ENCODE results near the gene CACNA1A.

CACNA1A gene

GRCh38 chr19:13163609-13164342, 342.5 kb downstream of the CACNA1A start:
- DNase-seq (ENCODE audit: low read depth) = no peak

DNA sequence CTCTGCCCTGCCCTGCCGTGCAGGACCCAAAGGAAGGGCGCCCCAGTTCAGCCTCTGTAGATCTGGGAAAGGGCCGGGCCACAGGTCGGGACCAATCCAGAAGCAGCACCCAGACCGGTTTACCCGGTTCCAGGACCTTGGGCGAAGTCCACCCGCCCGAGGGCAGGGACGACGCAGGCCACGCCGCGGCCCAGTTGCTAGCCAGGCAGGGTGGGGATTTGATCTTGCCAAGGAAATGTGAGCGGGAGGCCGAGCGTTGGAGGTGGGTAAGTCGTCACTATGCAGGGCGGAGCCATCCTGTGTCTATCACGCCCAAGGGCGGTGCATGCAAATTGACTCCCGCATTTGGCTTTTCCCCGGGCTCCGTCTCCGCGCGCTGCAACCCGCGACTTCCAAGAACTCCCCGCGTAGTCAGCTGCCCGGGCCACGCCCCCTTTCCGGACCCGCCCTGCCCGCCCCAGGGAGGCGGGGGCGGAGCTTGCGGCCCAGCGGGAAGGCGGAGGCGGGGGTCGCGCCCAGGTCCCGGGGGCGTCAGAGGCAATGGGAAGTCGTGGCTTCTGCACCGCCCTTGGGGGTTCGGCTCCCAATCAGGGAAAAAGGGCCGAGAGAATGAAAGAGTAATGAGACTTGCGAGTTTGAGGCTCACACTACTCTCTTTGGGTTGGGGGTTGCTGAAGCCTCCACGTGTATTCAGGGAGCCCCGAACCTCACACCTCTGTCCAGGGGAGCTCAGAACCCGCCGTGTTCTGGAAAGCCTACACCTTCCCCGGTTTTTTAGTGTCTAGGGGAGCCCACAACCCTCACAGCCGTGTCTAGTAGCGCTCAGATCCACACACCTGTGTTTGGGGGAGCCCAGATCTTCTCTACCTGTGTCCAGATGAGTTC, 343.3 kb downstream of the CACNA1A start:
- peak; percentile 74 for DNase-seq (ENCODE audit: low read depth)

DNA sequence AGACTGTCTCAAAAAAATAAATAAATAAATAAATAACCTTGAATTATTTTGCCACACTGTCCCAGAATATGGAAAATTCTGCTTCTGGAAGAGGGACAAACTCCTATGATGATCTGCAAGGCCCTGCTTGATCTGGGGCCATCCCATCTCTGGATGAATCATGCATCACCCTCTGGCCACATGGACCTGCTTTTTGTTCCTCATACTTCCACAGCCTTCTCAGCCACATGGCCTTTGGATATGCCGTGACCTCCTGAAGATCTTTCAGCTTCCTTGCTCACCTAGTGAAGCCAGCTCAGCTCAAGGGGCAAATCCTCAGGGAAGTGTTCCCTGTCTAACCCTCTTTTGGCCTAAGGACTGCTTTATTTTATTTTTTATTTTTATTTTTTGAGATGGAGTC, 345.7 kb downstream of the CACNA1A start:
- DNase-seq (ENCODE audit: low read depth) = no peak

DNA sequence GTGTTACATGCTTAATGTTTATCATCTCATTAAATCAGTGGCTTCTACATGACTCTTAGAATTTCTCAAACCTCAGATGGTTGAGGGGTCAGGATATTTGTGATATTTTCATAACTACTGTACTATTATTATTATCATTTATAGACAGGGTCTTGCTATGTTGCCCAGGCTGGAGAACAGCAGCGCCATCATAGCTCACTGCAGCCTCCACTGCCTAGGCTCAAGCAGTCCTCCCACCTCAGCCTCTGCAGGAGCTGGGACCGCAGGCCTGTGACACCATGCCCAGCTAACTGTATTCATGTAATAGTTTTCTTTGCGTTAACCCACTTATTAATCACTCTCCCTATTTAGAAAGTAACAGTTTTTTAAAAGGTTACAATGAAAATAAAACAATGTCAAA, 346.6 kb downstream of the CACNA1A start:
- DNase-seq (ENCODE audit: low read depth) = no peak

Data from stimulated activated CD8-positive, alpha-beta memory T cell treated with anti-CD3 and anti-CD28 coated beads, Interleukin-15, amount 100 ng/mL, for 1 hour (primary cell).